Spleen (tissue), 11 donors: ENCODE measurements around the gene HSPA4L. TPM values are rescaled to one million over a fixed set of nuclear protein-coding genes. Genes with fewer than 3 reads are reported as not detected.

Experiments
- DNase-seq: peaks from one replicate; pipeline ENCODE4 v3.0.0-alpha.2; 2020
- H3K27ac ChIP-seq, 8 donors: fragments of 200-600 bp; sonication (generic) in 7 of 8; 1 replicate in 4 of 8; 2 replicates in 4 of 8; pipeline versions ENCODE4 v1.5.0 to v1.8.0; 2016 to 2021; ENCODE audit warnings: inconsistent platforms in 4 of 8, mild to moderate bottlenecking in 4 of 8, moderate library complexity in 1 of 8
- H3K27me3 ChIP-seq, 7 donors: fragments of 200-600 bp; sonication (generic) in 6 of 7; replicated peaks in 1 of 7; 1 replicate in 4 of 7; 2 replicates in 3 of 7; pipeline versions ENCODE4 v1.5.0 to v1.8.0; 2016 to 2021; ENCODE audit warnings: inconsistent platforms in 3 of 7, mild to moderate bottlenecking in 1 of 7
- H3K36me3 ChIP-seq, 6 donors: fragments of 200-600 bp; sonication (generic) in 5 of 6; 1 replicate in 4 of 6; 2 replicates in 2 of 6; pipeline versions ENCODE4 v1.5.0 to v1.8.0; 2016 to 2021; ENCODE audit warnings: inconsistent platforms in 2 of 6
- H3K4me1 ChIP-seq, 6 donors: fragments of 200-600 bp; sonication (generic) in 5 of 6; 1 replicate in 3 of 6; 2 replicates in 3 of 6; pipeline versions ENCODE4 v1.5.0 to v1.8.0; 2016 to 2021; ENCODE audit warnings: inconsistent platforms in 3 of 6
- H3K4me3 ChIP-seq, 8 donors: fragments of 200-600 bp; sonication (generic) in 7 of 8; 1 replicate in 4 of 8; 2 replicates in 4 of 8; pipeline versions ENCODE4 v1.5.0 to v1.8.0; 2016 to 2021; ENCODE audit warnings: inconsistent platforms in 4 of 8, mild to moderate bottlenecking in 4 of 8, moderate library complexity in 2 of 8
- H3K9me3 ChIP-seq, 8 donors: fragments of 200-600 bp; sonication (generic) in 7 of 8; 1 replicate in 4 of 8; 2 replicates in 4 of 8; pipeline versions ENCODE4 v1.5.0 to v1.8.0; 2016 to 2021; ENCODE audit warnings: inconsistent platforms in 4 of 8
- CTCF ChIP-seq, 11 experiments: fragments of 200-600 bp in 7 of 11; fragments of 450-650 bp in 4 of 11; sonication (generic) in 4 of 11; IDR thresholded peaks in 8 of 11; conservative IDR thresholded peaks in 3 of 11; 1 replicate in 7 of 11; 2 replicates in 4 of 11; pipeline versions ENCODE4 v1.4.0 to v1.8.0; 2016 to 2021; ENCODE audit warnings: antibody characterized with exemption in 11 of 11, inconsistent platforms in 4 of 11, mild to moderate bottlenecking in 1 of 11
- POLR2A ChIP-seq, 3 donors: fragments of 450-650 bp; IDR thresholded peaks; one replicate each; pipeline ENCODE4 v1.5.1; 2017; ENCODE audit warnings: antibody characterized with exemption in 3 of 3, mild to moderate bottlenecking in 1 of 3
- POLR2AphosphoS5 ChIP-seq, 3 donors: sonication (generic); formaldehyde crosslinking; IDR thresholded peaks; one replicate each; pipeline ENCODE4 v1.5.1; 2017; ENCODE audit warnings: antibody characterized with exemption in 3 of 3
- WGBS, 5 donors: extraction: QIAGEN DNeasy Blood & Tissue Kit in 3 of 5; methylation state at CpG; one replicate each; pipeline versions ENCODE4 v1.1.5 to v1.1.7; 2013 to 2018; 5-methylcytosine and 5-hydroxymethylcytosine counted together
- intact Hi-C: fragments of 100-400 bp; cut with DNase I; formaldehyde crosslinking; loops from one replicate; pipeline ENCODE4 v1.15.0; 2023; ENCODE audit warnings: low total_unique reads
- polyA plus RNA-seq, 3 donors: library from polyadenylated mRNA; stranded (reverse); fragments of 200-250 nt; gene quantifications; one replicate each; pipeline ENCODE4 v1.2.1, GENCODE V29; 2013
- total RNA-seq, 7 donors: library from RNA; depleted of rRNA in 3 of 7; stranded (reverse); fragments of >200 nt in 3 of 7; fragmentation: NEBNext Ultra II Directional in 4 of 7; extraction: Animal tissue kit (Norgen Biotek cat#: 25700) in 4 of 7; gene quantifications; one replicate each; pipeline versions ENCODE4 v1.1.0 to v1.2.1, GENCODE V29; 2016 to 2021
- donor health status: healthy with polysubstance abuse.
- donor health status: DM: no; HTN: no; CAD: no; lungs with moderate emphysema.
- donor health status: DM: no; HTN: no; CAD: no.
- donor health status: Bipolar disorder and iron deficiency.
- donor health status: healthy.
- donor health status: DM: no; HTN: no; CAD: no.
- donor health status: DM: yes; HTN: yes; CAD: no.

The HSPA4L gene
- total and polyA plus RNA-seq, 10 donors, result 0.13 to 4.1 (median 2.5) TPM

DNA sequence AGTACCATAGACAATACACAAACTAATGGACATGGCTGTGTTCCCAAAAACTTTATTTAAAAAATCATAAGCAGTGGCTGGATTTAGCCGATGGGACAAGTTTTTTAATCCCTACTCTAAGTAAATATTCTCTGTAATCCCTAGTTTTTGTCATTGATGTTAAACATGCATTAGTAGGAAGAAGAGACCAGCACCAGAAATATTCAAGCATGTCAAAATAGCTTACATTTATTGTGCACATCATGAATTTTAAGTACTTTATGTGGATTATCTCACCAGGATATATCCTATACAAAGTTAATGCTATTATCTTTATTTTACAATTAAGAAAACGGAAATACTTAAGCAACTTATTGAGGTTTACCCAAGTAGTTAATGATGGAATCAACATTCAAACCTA, 46.0 kb downstream of the HSPA4L start:
- H3K27me3 ChIP-seq, result no peaks in the 10 kb centered on the region
- TF ChIP-seq POLR2AphosphoS5 (IDR thresholded peaks at IDR 0.05) (no peak), POLR2A (IDR thresholded peaks at IDR 0.05) (no peak), CTCF (IDR thresholded peaks at IDR 0.05 in 8 of 11, conservative IDR thresholded peaks at IDR 0.05 in 3 of 11) (no peak)
- no peak for DNase-seq
- no peak overlapping the region for H3K27ac ChIP-seq
- no peaks in the 10 kb centered on the region for H3K36me3 ChIP-seq
- intact Hi-C loops, result no loop called here
- no peak overlapping the region for H3K4me3 ChIP-seq
- no peaks in the 10 kb centered on the region for H3K9me3 ChIP-seq
- 88 to 96% (median 94%) methylated on average over 2 of the region's 2 CpGs for WGBS, 5 donors
- no peaks in the 10 kb centered on the region for H3K4me1 ChIP-seq

GRCh38 chr4:127829014-127829413, 46.9 kb downstream of the HSPA4L start:
- no peak overlapping the region for H3K4me3 ChIP-seq
- intact Hi-C loops, result no loop called here
- H3K27ac ChIP-seq, result no peak overlapping the region
- no peak for DNase-seq
- no peaks in the 10 kb centered on the region for H3K27me3 ChIP-seq
- H3K36me3 ChIP-seq, result no peaks in the 10 kb centered on the region
- H3K9me3 ChIP-seq, result no peaks in the 10 kb centered on the region
- TF ChIP-seq POLR2AphosphoS5 (IDR thresholded peaks at IDR 0.05) (no peak), POLR2A (IDR thresholded peaks at IDR 0.05) (no peak), CTCF (IDR thresholded peaks at IDR 0.05 in 8 of 11, conservative IDR thresholded peaks at IDR 0.05 in 3 of 11) (no peak)
- no peaks in the 10 kb centered on the region for H3K4me1 ChIP-seq

GRCh38 chr4:127832585-127832984, 50.5 kb downstream of the HSPA4L start:
- Histone ChIP-seq H3K4me1 (no peaks in the 10 kb centered on the region), H3K27me3 (no peaks in the 10 kb centered on the region), H3K9me3 (no peaks in the 10 kb centered on the region), H3K36me3 (no peaks in the 10 kb centered on the region), H3K27ac (no peak overlapping the region), H3K4me3 (no peak overlapping the region)
- intact Hi-C loops, result no loop called here
- DNase-seq, result no peak
- WGBS, 5 donors, result 77 to 86% (median 83%) methylated on average over 4 of the region's 4 CpGs
- TF ChIP-seq POLR2AphosphoS5 (IDR thresholded peaks at IDR 0.05) (no peak), CTCF (IDR thresholded peaks at IDR 0.05 in 8 of 11, conservative IDR thresholded peaks at IDR 0.05 in 3 of 11) (no peak), POLR2A (IDR thresholded peaks at IDR 0.05) (no peak)

GRCh38 chr4:127843704-127844600, 61.8 kb downstream of the HSPA4L start:
- peaks cover 0 to 22% (median 0%) of the 10 kb centered on the region in 6 donors for H3K36me3 ChIP-seq
- WGBS, 5 donors, result 93 to 98% (median 97%) methylated on average over 12 of the region's 12 CpGs
- no peak for TF ChIP-seq CTCF (IDR thresholded peaks at IDR 0.05 in 8 of 11, conservative IDR thresholded peaks at IDR 0.05 in 3 of 11)
- no peak overlapping the region for H3K27ac ChIP-seq
- intact Hi-C loops, result no loop called here
- no peak overlapping the region for H3K4me3 ChIP-seq
- no peaks in the 10 kb centered on the region for H3K27me3 ChIP-seq
- no peak for DNase-seq
- no peaks in the 10 kb centered on the region for H3K4me1 ChIP-seq
- peaks cover 0 to 32% (median 30%) of the 10 kb centered on the region in 8 donors for H3K9me3 ChIP-seq
